Esophagus muscularis mucosa (tissue), 4 donors: Measurements from ENCODE around the gene RFNG. TPM values are rescaled to one million over a fixed set of nuclear protein-coding genes. Genes with fewer than 3 reads are reported as not detected.

Source experiments
- DNase-seq: peaks from one replicate; pipeline ENCODE4 v3.0.0-alpha.2; 2017; ENCODE audit errors: extremely low spot score
- H3K27ac ChIP-seq, 4 donors: fragments of 200-600 bp; sonication (generic); replicated peaks in 1 of 4; 1 replicate in 3 of 4; 2 replicates in 1 of 4; pipeline ENCODE4 v1.5.1; 2016 to 2019; ENCODE audit warnings: mild to moderate bottlenecking in 1 of 4
- H3K27me3 ChIP-seq, 4 donors: fragments of 200-600 bp; sonication (generic); one replicate each; pipeline versions ENCODE4 v1.5.1 to v1.6.0; 2016 to 2019
- H3K36me3 ChIP-seq, 4 donors: fragments of 200-600 bp; sonication (generic); one replicate each; pipeline ENCODE4 v1.5.1; 2016 to 2019
- H3K4me1 ChIP-seq, 4 donors: fragments of 200-600 bp; sonication (generic); one replicate each; pipeline ENCODE4 v1.5.1; 2016 to 2019
- H3K4me3 ChIP-seq, 4 donors: fragments of 200-600 bp; sonication (generic); 1 replicate in 2 of 4; 2 replicates in 2 of 4; pipeline ENCODE4 v1.5.1; 2016 to 2019; ENCODE audit warnings: mild to moderate bottlenecking in 4 of 4, moderate library complexity in 1 of 4
- H3K9me3 ChIP-seq, 4 donors: fragments of 200-600 bp; sonication (generic); 1 replicate in 3 of 4; 2 replicates in 1 of 4; pipeline ENCODE4 v1.5.1; 2016 to 2019
- EP300 ChIP-seq: sonication (generic); formaldehyde crosslinking; IDR thresholded peaks from one replicate; pipeline ENCODE4 v1.6.1; 2017; ENCODE audit warnings: antibody characterized with exemption
- POLR2A ChIP-seq: fragments of 450-650 bp; IDR thresholded peaks from one replicate; pipeline ENCODE4 v1.6.1; 2017; ENCODE audit warnings: antibody characterized with exemption, moderate library complexity, mild to moderate bottlenecking, low read depth
- POLR2AphosphoS5 ChIP-seq, 2 donors: sonication (generic); formaldehyde crosslinking; IDR thresholded peaks; one replicate each; pipeline ENCODE4 v1.6.1; 2017; ENCODE audit warnings: antibody characterized with exemption in 2 of 2
- WGBS: methylation state at CpG from one replicate; pipeline ENCODE4 v1.1.5; 2018; 5-methylcytosine and 5-hydroxymethylcytosine counted together
- intact Hi-C: fragments of 100-400 bp; cut with DNase I; formaldehyde crosslinking; loops from one replicate; pipeline ENCODE4 v1.15.1; 2023
- total RNA-seq, 4 donors: library from RNA; depleted of rRNA; stranded (reverse); fragments of >200 nt; gene quantifications; one replicate each; pipeline versions ENCODE4 v1.1.0 to v1.2.1, GENCODE V29; 2016
- TF ChIP-seq, protein P1 (sequence below), 3 experiments: fragments of 200-600 bp in 2 of 3; fragments of 450-650 bp in 1 of 3; sonication (generic) in 2 of 3; IDR thresholded peaks; one replicate each; pipeline ENCODE4 v1.5.1; 2017 to 2019; ENCODE audit warnings: antibody characterized with exemption in 3 of 3, mild to moderate bottlenecking in 2 of 3, moderate library complexity in 1 of 3

RFNG gene
- total RNA-seq, 4 donors from 2014 or later: 32.4 to 54.8 (median 42.5) TPM

DNA sequence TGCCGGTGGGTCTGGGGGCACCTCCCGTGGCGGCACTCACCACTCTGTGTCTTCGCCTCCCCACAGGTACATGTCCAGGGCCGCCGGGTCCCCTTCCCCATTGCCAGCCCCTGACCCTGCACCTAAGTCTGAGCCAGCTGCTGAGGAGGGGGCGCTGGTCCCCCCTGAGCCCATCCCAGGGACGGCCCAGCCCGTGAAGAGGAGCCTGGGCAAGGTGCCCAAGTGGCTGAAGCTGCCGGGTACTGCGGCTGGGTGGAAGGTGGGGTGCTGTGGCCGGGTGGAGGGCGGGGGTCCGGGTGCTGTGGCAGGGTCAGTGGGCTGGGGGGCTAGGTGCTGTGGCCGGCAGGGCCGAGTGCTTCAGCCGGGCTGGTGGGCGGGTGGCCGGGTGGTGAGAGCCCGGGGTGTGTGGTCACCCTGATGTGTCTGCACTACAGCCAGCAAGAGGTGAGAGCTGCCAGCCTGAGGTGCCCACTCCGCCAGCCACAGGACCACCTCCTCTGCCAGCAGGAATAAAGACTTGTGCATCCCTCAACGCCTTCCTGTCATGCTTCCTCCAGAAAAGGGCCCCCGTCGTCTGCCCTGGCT lies 34.6 kb downstream of the RFNG start:
- Histone ChIP-seq H3K9me3 (no peaks in the 10 kb centered on the region), H3K27me3 (no peaks in the 10 kb centered on the region), H3K27ac (no peak overlapping the region), H3K4me1 (peaks cover 21 to 26% (median 21%) of the 10 kb centered on the region in 4 donors), H3K4me3 (no peak overlapping the region), H3K36me3 (peaks cover 3 to 33% (median 23%) of the 10 kb centered on the region in 4 donors)
- no peak for DNase-seq
- intact Hi-C loops: no loop called here
- TF ChIP-seq POLR2A: no peak
- no peak for TF ChIP-seq POLR2AphosphoS5 (IDR thresholded peaks at IDR 0.05)
- TF ChIP-seq, protein P1, sequence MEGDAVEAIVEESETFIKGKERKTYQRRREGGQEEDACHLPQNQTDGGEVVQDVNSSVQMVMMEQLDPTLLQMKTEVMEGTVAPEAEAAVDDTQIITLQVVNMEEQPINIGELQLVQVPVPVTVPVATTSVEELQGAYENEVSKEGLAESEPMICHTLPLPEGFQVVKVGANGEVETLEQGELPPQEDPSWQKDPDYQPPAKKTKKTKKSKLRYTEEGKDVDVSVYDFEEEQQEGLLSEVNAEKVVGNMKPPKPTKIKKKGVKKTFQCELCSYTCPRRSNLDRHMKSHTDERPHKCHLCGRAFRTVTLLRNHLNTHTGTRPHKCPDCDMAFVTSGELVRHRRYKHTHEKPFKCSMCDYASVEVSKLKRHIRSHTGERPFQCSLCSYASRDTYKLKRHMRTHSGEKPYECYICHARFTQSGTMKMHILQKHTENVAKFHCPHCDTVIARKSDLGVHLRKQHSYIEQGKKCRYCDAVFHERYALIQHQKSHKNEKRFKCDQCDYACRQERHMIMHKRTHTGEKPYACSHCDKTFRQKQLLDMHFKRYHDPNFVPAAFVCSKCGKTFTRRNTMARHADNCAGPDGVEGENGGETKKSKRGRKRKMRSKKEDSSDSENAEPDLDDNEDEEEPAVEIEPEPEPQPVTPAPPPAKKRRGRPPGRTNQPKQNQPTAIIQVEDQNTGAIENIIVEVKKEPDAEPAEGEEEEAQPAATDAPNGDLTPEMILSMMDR (IDR thresholded peaks at IDR 0.05): no peak
- no peak for TF ChIP-seq EP300
- WGBS: 95% methylated on average over 4 of the region's 24 CpGs

DNA sequence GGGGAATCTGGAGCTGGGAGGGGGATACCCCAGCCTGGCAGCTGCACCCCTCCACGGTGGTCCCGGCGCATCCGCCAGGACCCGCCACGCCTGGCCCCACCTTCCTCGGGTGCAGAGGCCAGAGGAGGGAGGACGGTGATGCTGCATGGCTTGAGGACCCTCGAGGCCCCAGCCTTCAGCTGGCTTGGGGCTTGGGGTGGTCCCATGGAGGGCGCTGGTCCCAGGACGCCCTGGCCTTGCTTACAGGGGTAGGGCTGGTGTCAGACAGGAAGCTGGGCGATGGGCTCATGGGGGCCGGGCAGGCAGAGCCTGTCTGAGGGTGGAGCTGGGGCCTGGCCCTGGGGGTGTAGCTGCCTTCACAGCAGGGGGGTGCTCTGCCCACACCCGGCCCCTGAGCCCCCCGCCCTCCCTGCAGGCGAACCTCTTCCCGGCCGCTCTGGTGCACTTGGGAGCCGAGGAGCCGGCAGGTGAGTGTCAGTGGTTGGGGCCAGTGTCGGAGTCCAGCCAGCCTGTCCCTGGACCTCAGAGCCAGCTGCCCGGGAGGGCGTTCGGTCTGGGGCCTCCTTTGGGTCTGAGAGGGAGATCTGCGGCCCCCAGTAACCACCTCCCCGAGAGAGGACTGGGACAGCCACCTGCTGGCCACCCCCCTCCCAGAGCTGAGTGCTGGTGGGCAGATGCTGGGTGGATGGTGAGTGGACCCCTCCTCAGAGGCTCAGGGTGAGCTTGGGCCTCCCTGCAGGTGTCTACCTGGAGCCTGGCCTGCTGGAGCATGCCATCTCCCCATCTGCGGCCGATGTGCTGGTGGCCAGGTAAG lies 35.3 kb downstream of the RFNG start:
- peaks cover 3 to 40% (median 26%) of the 10 kb centered on the region in 4 donors for H3K36me3 ChIP-seq
- TF ChIP-seq POLR2A: no peak
- no peak for TF ChIP-seq EP300
- TF ChIP-seq, protein P1 (IDR thresholded peaks at IDR 0.05): no peak
- no peak for TF ChIP-seq POLR2AphosphoS5 (IDR thresholded peaks at IDR 0.05)
- H3K27me3 ChIP-seq: no peaks in the 10 kb centered on the region
- H3K4me1 ChIP-seq: peaks cover 14 to 19% (median 14%) of the 10 kb centered on the region in 4 donors
- H3K27ac ChIP-seq: no peak overlapping the region
- no peak for DNase-seq
- no peak overlapping the region for H3K4me3 ChIP-seq
- 94% methylated on average over 6 of the region's 28 CpGs for WGBS
- no peaks in the 10 kb centered on the region for H3K9me3 ChIP-seq
- intact Hi-C loops: no loop called here

DNA sequence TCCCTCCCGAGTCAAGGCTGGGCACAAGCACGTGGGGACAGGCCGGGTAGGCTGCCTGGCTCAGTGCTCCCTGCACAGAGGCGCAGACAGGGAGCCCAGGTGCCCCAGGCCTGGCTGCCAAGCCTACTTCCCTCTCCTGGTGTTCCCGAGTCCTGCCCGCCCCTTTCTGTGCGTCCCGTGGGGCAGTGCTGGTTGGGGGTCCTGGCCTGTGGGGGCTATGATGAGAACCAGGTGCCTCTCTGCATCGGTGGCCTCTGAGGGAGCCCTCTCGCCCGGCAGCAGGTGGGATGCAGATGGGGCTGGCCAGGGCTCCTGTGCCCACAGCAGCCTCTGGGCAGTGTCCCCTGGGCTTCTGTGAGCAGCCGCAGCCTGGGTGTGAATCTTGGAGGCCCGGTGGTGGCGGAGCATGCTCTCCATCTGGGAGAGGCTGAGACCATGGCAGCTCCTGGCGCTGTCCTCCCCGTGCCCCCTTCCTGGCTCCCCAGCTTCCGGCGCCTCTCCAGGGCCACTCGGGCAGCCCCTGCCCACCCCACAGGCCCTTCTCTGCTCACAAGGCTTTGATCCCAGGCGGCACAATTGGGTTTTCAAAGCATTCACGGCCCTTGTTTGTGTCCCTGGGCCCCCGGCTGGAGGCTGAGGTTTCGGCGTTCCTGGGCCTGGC lies 36.2 kb downstream of the RFNG start:
- intact Hi-C loops: no loop called here

DNA sequence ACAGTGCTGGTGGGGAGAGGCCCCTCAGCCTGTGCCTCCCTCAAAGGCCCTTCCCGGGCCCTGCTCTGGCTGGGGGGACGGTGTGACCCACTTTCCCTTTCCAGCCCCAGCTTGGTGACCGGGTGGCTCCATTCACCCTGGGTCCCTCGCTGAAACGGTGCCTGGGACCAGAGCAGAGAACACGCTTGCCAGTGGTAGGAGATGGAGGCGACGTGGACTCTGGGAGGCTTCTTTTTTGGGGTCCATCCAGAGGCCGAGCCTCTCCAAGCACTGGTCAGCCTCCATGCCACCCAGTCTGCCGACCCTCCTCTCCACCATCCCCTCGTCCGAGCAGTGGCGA lies 36.7 kb downstream of the RFNG start:
- Histone ChIP-seq H3K4me1 (peaks cover under 1 to 12% (median 4%) of the 10 kb centered on the region in 4 donors), H3K27ac (no peak overlapping the region), H3K4me3 (no peak overlapping the region), H3K36me3 (peaks cover 3 to 48% (median 31%) of the 10 kb centered on the region in 4 donors), H3K27me3 (no peaks in the 10 kb centered on the region), H3K9me3 (no peaks in the 10 kb centered on the region)
- no peak for TF ChIP-seq EP300
- no peak for TF ChIP-seq POLR2AphosphoS5 (IDR thresholded peaks at IDR 0.05)
- TF ChIP-seq, protein P1 (IDR thresholded peaks at IDR 0.05): no peak
- TF ChIP-seq POLR2A: no peak
- 90% methylated on average over 9 of the region's 13 CpGs for WGBS
- no peak for DNase-seq
- intact Hi-C loops: no loop called here

More for the DNA sequence above, 36.2 kb downstream of the RFNG start:
- Histone ChIP-seq H3K27me3 (no peaks in the 10 kb centered on the region), H3K9me3 (no peaks in the 10 kb centered on the region), H3K4me3 (no peak overlapping the region), H3K27ac (no peak overlapping the region), H3K36me3 (peaks cover 3 to 48% (median 29%) of the 10 kb centered on the region in 4 donors), H3K4me1 (peaks cover 6 to 14% (median 8%) of the 10 kb centered on the region in 4 donors)
- 78% methylated on average over 19 of the region's 24 CpGs for WGBS
- no peak for DNase-seq
- TF ChIP-seq POLR2AphosphoS5 (IDR thresholded peaks at IDR 0.05): no peak
- TF ChIP-seq, protein P1 (IDR thresholded peaks at IDR 0.05): no peak
- TF ChIP-seq EP300: no peak
- TF ChIP-seq POLR2A: no peak
